K562 (cell line): ENCODE measurements around the gene ADD1. TPM values are rescaled to one million over a fixed set of nuclear protein-coding genes. Genes with fewer than 3 reads are reported as not detected.

Experiments
- CEBPB ChIP-seq: fragments of 450-650 bp; IDR thresholded peaks from 2 replicates; pipeline ENCODE4 v1.6.1; 2016; ENCODE audit warnings: missing genetic modification characterization, missing compliant biosample characterization
- NFE2L1 ChIP-seq: fragments of 450-650 bp; IDR thresholded peaks from 2 replicates; pipeline ENCODE4 v1.6.1; 2016; ENCODE audit warnings: missing genetic modification characterization, low read depth, mild to moderate bottlenecking, missing compliant biosample characterization, moderate library complexity, borderline replicate concordance
- TRIM28 ChIP-seq: fragments of 450-650 bp; IDR thresholded peaks from 2 replicates; pipeline ENCODE4 v1.6.1; 2017
- U2AF1 ChIP-seq: fragments of 200-400 bp; formaldehyde crosslinking; optimal IDR thresholded peaks from 2 replicates; pipeline ENCODE3; 2017; ENCODE audit warnings: mild to moderate bottlenecking, low read depth, low read length, moderate library complexity
- ZKSCAN3 ChIP-seq: fragments of 250-450 bp; sonication (Bioruptor Pico); IDR thresholded peaks from 2 replicates; pipeline ENCODE4 v1.4.0; 2020
- ZNF140 ChIP-seq: fragments of 250-450 bp; sonication (Bioruptor Pico); IDR thresholded peaks from 2 replicates; pipeline ENCODE4 v1.8.0; 2021; ENCODE audit warnings: moderate library complexity, mild to moderate bottlenecking, inconsistent platforms
- ZNF146 ChIP-seq: IDR thresholded peaks from one replicate; pipeline ENCODE4 v1.6.1; 2018; ENCODE audit warnings: missing compliant biosample characterization; ENCODE audit not compliant: unreplicated experiment
- ZNF3 ChIP-seq: fragments of 250-450 bp; sonication (Bioruptor Pico); IDR thresholded peaks from 2 replicates; pipeline ENCODE4 v1.5.0; 2021; ENCODE audit warnings: mild to moderate bottlenecking, moderate library complexity
- ZNF766 ChIP-seq: fragments of 200-800 bp; sonication (Bioruptor generic); conservative IDR thresholded peaks from 2 replicates; pipeline ENCODE4 v1.6.1; 2016; ENCODE audit warnings: missing genetic modification characterization, missing compliant biosample characterization
- polyA plus RNA-seq, 8 experiments: library from polyadenylated mRNA; depleted of rRNA in 4 of 8; stranded (reverse) in 5 of 8; unstranded in 3 of 8; fragments of >200 nt; fragmentation: Nextera tagmentation in 2 of 8; fragmentation: Illumina TruSeq in 1 of 8; extraction: Ambion mirVana in 2 of 8; extraction: Trizol in 1 of 8; gene quantifications; 2 replicates each; pipeline versions ENCODE4 v1.2.1 to v1.2.3, GENCODE V29; 2011 to 2014; ENCODE audit warnings: inconsistent platforms in 1 of 8, missing spikeins in 1 of 8
- total RNA-seq, 7 experiments: library from RNA; depleted of rRNA in 6 of 7; stranded (reverse); fragments of >200 nt in 6 of 7; fragmentation: Illumina TruSeq in 2 of 7; extraction: Trizol in 2 of 7; gene quantifications; 2 replicates each; pipeline versions ENCODE4 v1.2.1 to v1.2.3, GENCODE V29; 2011 to 2021; ENCODE audit warnings: low replicate concordance in 1 of 7
- TF ChIP-seq, protein P1 (sequence below): fragments of 450-650 bp; formaldehyde crosslinking; IDR thresholded peaks from 2 replicates; pipeline ENCODE4 v1.4.0; 2020; ENCODE audit warnings: mild to moderate bottlenecking, moderate library complexity
- TF ChIP-seq, protein P2 (sequence below): fragments of 450-650 bp; formaldehyde crosslinking; IDR thresholded peaks from 2 replicates; pipeline ENCODE4 v1.4.0; 2020; ENCODE audit warnings: mild to moderate bottlenecking, mixed read lengths
- TF ChIP-seq, protein P3 (sequence below), 2 experiments: IDR thresholded peaks in 1 of 2; conservative IDR thresholded peaks in 1 of 2; 2 replicates each; pipeline ENCODE4 v1.6.1; 2016; ENCODE audit warnings: low read depth in 2 of 2, mild to moderate bottlenecking in 1 of 2, missing compliant biosample characterization in 1 of 2, missing genetic modification characterization in 1 of 2, moderate library complexity in 1 of 2
- TF ChIP-seq, protein P4 (sequence below): fragments of 250-450 bp; sonication (Bioruptor Pico); IDR thresholded peaks from 2 replicates; pipeline ENCODE4 v1.8.0; 2021; ENCODE audit warnings: moderate library complexity, mild to moderate bottlenecking, inconsistent platforms
- TF ChIP-seq, protein P5 (sequence below), 2 experiments: fragments of 450-650 bp in 1 of 2; IDR thresholded peaks; 2 replicates each; pipeline ENCODE4 v1.6.1; 2011 to 2017; ENCODE audit warnings: low read depth in 2 of 2, antibody characterized with exemption in 1 of 2, borderline replicate concordance in 1 of 2, low read length in 1 of 2, mild to moderate bottlenecking in 1 of 2, mixed read lengths in 1 of 2; ENCODE audit not compliant: control insufficient read depth in 1 of 2
- TF ChIP-seq, protein P6 (sequence below): fragments of 250-450 bp; sonication (Bioruptor Pico); IDR thresholded peaks from 2 replicates; pipeline ENCODE4 v1.8.0; 2021; ENCODE audit warnings: moderate library complexity, mild to moderate bottlenecking, inconsistent platforms

Gene ADD1
- total and polyA plus RNA-seq, 9 of the 15 experiments (the other 6 are each of a cell fraction or from before 2014, with no cell fraction given): 17.5 to 153 (median 74.0) TPM

DNA sequence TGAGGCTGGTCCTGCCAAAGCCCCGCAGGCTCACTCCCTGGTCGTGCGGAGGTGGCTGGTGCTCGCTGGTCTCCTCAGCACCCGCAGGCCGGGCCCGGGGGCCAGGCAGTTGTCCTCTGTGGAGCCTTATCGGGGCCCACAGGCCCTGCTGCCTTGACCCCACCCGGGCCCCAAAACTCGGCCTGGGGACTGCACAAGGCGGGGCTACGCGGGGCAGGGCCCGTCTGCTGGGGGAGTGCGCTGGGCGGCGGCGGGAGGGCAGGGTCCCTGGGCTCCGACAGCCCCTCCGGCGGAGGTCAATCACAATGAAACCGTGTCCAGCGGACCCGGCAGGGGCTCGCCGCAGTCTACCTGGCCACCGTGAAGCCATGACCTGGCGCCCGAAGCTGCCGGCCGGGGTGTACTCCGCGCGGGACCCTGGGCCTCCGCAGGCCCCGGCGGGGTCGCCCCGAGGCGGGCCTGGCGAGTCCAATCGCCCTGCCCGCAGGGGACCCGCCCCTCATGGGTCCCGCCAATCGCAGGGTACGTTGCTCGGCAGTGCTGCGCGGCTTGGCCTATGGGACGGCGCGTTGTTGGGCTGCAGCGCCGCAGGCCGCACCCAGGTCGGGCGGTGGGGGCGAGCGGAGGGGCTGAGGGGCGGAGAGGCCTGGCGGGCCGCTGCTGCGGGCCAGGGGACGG, at the start of gene ADD1 (continued):
- TF ChIP-seq, protein P1, sequence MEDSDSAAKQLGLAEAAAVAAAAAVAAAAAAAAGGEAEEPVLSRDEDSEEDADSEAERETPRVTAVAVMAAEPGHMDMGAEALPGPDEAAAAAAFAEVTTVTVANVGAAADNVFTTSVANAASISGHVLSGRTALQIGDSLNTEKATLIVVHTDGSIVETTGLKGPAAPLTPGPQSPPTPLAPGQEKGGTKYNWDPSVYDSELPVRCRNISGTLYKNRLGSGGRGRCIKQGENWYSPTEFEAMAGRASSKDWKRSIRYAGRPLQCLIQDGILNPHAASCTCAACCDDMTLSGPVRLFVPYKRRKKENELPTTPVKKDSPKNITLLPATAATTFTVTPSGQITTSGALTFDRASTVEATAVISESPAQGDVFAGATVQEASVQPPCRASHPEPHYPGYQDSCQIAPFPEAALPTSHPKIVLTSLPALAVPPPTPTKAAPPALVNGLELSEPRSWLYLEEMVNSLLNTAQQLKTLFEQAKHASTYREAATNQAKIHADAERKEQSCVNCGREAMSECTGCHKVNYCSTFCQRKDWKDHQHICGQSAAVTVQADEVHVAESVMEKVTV (CRISPR knock-in tag): no peak
- no peak for TF ChIP-seq TRIM28
- TF ChIP-seq ZNF146: no peak
- peak; percentile 94 for TF ChIP-seq U2AF1
- no peak for TF ChIP-seq ZNF766
- no peak for TF ChIP-seq ZNF140 (CRISPR knock-in tag)
- TF ChIP-seq, protein P2, sequence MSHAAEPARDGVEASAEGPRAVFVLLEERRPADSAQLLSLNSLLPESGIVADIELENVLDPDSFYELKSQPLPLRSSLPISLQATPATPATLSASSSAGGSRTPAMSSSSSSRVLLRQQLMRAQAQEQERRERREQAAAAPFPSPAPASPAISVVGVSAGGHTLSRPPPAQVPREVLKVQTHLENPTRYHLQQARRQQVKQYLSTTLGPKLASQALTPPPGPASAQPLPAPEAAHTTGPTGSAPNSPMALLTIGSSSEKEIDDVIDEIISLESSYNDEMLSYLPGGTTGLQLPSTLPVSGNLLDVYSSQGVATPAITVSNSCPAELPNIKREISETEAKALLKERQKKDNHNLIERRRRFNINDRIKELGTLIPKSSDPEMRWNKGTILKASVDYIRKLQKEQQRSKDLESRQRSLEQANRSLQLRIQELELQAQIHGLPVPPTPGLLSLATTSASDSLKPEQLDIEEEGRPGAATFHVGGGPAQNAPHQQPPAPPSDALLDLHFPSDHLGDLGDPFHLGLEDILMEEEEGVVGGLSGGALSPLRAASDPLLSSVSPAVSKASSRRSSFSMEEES (CRISPR knock-in tag): no peak
- TF ChIP-seq, protein P3, sequence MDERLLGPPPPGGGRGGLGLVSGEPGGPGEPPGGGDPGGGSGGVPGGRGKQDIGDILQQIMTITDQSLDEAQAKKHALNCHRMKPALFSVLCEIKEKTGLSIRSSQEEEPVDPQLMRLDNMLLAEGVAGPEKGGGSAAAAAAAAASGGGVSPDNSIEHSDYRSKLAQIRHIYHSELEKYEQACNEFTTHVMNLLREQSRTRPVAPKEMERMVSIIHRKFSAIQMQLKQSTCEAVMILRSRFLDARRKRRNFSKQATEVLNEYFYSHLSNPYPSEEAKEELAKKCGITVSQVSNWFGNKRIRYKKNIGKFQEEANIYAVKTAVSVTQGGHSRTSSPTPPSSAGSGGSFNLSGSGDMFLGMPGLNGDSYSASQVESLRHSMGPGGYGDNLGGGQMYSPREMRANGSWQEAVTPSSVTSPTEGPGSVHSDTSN (CRISPR knock-in tag; IDR thresholded peaks at IDR 0.05; ENCODE audit: low read depth): no peak
- TF ChIP-seq, protein P3 (tag; conservative IDR thresholded peaks at IDR 0.05; ENCODE audit: low read depth): no peak
- TF ChIP-seq, protein P4, sequence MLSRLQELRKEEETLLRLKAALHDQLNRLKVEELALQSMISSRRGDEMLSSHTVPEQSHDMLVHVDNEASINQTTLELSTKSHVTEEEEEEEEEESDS (CRISPR knock-in tag): no peak
- no peak for TF ChIP-seq CEBPB (tag)
- TF ChIP-seq, protein P5, sequence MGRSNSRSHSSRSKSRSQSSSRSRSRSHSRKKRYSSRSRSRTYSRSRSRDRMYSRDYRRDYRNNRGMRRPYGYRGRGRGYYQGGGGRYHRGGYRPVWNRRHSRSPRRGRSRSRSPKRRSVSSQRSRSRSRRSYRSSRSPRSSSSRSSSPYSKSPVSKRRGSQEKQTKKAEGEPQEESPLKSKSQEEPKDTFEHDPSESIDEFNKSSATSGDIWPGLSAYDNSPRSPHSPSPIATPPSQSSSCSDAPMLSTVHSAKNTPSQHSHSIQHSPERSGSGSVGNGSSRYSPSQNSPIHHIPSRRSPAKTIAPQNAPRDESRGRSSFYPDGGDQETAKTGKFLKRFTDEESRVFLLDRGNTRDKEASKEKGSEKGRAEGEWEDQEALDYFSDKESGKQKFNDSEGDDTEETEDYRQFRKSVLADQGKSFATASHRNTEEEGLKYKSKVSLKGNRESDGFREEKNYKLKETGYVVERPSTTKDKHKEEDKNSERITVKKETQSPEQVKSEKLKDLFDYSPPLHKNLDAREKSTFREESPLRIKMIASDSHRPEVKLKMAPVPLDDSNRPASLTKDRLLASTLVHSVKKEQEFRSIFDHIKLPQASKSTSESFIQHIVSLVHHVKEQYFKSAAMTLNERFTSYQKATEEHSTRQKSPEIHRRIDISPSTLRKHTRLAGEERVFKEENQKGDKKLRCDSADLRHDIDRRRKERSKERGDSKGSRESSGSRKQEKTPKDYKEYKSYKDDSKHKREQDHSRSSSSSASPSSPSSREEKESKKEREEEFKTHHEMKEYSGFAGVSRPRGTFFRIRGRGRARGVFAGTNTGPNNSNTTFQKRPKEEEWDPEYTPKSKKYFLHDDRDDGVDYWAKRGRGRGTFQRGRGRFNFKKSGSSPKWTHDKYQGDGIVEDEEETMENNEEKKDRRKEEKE (IDR thresholded peaks at IDR 0.05; ENCODE audit: borderline replicate concordance in 1 of 2, control insufficient read depth in 1 of 2, low read depth in 2 of 2, low read length in 1 of 2): no peak
- TF ChIP-seq ZKSCAN3 (CRISPR knock-in tag): no peak
- TF ChIP-seq ZNF3 (CRISPR knock-in tag): no peak
- no peak for TF ChIP-seq NFE2L1 (tag)
- TF ChIP-seq, protein P6, sequence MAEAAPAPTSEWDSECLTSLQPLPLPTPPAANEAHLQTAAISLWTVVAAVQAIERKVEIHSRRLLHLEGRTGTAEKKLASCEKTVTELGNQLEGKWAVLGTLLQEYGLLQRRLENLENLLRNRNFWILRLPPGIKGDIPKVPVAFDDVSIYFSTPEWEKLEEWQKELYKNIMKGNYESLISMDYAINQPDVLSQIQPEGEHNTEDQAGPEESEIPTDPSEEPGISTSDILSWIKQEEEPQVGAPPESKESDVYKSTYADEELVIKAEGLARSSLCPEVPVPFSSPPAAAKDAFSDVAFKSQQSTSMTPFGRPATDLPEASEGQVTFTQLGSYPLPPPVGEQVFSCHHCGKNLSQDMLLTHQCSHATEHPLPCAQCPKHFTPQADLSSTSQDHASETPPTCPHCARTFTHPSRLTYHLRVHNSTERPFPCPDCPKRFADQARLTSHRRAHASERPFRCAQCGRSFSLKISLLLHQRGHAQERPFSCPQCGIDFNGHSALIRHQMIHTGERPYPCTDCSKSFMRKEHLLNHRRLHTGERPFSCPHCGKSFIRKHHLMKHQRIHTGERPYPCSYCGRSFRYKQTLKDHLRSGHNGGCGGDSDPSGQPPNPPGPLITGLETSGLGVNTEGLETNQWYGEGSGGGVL: no peak
